ENCODE results near the gene PDIA5. TPM values are rescaled to one million over a fixed set of nuclear protein-coding genes. Genes with fewer than 3 reads are reported as not detected.

The PDIA5 gene
- total and polyA plus RNA-seq, 11 donors = 3.3 to 16.3 (median 6.4) TPM

DNA sequence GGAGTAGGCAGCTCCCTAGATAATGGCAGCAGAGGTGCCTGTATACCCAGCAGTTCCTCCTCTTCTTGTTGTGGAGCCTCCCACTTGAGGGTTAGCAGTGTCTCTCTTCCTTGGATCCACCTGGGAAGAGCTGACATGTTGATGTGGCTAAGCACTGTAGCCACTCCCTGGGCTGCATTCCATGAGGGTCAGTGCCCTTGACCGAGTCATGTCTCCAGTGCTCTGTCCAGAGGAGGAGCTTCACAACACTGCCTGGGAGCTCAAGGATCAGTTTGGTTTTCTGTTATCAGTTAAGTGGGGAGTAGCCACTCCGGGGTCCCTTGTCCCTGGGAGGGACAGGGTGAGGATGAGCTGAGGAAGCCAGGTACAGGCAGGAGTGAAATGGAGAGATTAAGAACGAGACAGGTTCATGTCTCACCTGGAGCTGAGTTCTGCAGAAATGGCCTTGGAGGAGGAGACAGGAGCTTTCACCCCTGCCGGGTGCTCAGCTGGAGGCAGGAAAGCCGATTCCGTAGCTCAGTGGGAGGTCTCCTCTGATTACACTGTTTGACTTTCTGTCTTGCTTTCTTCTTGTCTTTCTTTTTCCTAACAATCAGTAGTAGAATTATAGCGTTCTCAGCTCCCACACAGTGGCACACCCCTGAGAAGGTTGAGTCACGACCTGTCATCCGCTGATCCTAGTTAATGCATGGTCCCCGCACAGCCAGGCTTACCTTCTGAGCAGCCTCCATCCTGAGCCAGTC is 77.0 kb downstream of the PDIA5 start:
- H3K27ac ChIP-seq = no peak overlapping the region
- no peaks in the 10 kb centered on the region for H3K4me1 ChIP-seq
- ATAC-seq (peak in 1 of 4 donors; percentile 22), DNase-seq (no peak)
- H3K27me3 ChIP-seq = no peaks in the 10 kb centered on the region
- 66 to 82% (median 68%) methylated on average over 10 of the region's 10 CpGs for WGBS, 4 donors
- intact Hi-C loops (cut with DNase I) = no loop called here
- TF ChIP-seq POLR2A (IDR thresholded peaks at IDR 0.05) = no peak
- TF ChIP-seq, protein P1, sequence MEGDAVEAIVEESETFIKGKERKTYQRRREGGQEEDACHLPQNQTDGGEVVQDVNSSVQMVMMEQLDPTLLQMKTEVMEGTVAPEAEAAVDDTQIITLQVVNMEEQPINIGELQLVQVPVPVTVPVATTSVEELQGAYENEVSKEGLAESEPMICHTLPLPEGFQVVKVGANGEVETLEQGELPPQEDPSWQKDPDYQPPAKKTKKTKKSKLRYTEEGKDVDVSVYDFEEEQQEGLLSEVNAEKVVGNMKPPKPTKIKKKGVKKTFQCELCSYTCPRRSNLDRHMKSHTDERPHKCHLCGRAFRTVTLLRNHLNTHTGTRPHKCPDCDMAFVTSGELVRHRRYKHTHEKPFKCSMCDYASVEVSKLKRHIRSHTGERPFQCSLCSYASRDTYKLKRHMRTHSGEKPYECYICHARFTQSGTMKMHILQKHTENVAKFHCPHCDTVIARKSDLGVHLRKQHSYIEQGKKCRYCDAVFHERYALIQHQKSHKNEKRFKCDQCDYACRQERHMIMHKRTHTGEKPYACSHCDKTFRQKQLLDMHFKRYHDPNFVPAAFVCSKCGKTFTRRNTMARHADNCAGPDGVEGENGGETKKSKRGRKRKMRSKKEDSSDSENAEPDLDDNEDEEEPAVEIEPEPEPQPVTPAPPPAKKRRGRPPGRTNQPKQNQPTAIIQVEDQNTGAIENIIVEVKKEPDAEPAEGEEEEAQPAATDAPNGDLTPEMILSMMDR (IDR thresholded peaks at IDR 0.05) = no peak
- peaks cover 0 to 61% (median 37%) of the 10 kb centered on the region in 9 donors for H3K36me3 ChIP-seq
- no peak overlapping the region for H3K4me3 ChIP-seq
- no peaks in the 10 kb centered on the region for H3K9me3 ChIP-seq

DNA sequence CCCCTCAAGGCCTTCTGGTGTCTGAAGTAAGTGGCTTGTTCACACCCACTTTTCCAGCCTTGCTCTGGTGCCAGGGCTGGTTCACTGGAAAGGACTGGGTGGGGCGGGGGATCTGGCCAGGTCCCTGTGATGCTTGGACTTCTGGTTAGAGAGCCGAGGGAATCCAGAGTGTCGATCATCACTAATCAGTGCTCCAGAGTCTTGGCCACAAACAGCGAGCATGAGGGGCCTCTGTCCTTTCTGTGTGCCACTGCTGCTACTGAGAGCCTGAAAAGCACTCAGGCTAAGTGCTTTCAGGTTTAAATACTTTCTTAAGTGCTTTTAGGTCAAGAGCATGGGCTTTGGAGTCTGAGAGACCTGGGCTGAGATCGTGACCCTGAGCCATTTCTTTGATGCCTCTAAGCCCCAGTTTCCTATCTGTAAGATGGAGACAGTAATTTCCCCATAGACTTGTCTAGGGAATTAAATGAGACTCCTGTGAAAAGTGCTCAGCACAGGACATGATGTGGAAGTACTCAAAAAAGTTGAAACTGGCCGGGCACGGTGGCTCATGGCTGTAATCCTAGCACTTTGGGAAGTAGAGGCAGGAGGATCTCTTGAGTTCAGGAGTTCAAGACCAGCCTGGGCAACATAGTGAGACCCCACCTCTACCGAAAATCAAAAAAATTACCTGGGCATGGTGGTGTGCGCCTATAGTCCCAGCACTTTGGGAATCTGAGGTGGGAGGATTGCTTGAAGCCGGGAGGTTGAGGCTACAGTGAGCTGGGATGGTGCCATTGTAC is 81.1 kb downstream of the PDIA5 start:
- 88 to 98% (median 93%) methylated on average over 10 of the region's 10 CpGs for WGBS, 4 donors
- Histone ChIP-seq H3K4me1 (peaks cover 0 to 7% (median 0%) of the 10 kb centered on the region in 12 donors), H3K4me3 (no peak overlapping the region), H3K27ac (no peak overlapping the region), H3K9me3 (no peaks in the 10 kb centered on the region), H3K27me3 (no peaks in the 10 kb centered on the region), H3K36me3 (peaks cover 0 to 73% (median 51%) of the 10 kb centered on the region in 9 donors)
- DNase-seq (no peak), ATAC-seq (no peak)
- no peak for TF ChIP-seq POLR2A (IDR thresholded peaks at IDR 0.05)
- TF ChIP-seq, protein P1 (IDR thresholded peaks at IDR 0.05) = no peak
- intact Hi-C loops (cut with DNase I) = no loop called here

DNA sequence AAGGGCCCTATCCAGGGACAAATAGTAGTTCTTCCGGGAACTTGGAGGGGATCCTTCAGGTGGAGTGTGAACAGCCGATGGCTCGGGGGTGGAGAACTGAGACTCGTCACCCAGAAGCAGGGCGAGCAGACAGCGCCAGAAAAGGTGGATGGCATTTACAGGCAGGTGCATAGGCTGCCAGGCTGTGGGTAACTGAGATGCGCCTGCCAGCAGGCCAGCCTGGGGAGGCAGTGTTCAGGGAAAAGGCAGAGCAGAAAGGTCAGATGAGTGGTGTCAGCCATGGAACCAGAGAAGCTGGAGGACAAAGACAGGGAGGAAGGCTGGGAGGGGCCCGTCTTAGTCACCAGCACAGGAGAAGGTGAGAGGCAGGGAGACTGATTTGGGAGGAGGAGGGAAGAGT is 81.9 kb downstream of the PDIA5 start:
- Histone ChIP-seq H3K36me3 (peaks cover 0 to 80% (median 54%) of the 10 kb centered on the region in 9 donors), H3K27ac (no peak overlapping the region), H3K9me3 (no peaks in the 10 kb centered on the region), H3K27me3 (no peaks in the 10 kb centered on the region), H3K4me1 (peaks cover 0 to 8% (median 0%) of the 10 kb centered on the region in 12 donors), H3K4me3 (no peak overlapping the region)
- intact Hi-C loops (cut with DNase I) = no loop called here
- no peak for DNase-seq
- TF ChIP-seq, protein P1 (IDR thresholded peaks at IDR 0.05) = no peak
- no peak for TF ChIP-seq POLR2A (IDR thresholded peaks at IDR 0.05)
- no peak for ATAC-seq
- 94 to 99% (median 97%) methylated on average over 8 of the region's 8 CpGs for WGBS, 4 donors

DNA sequence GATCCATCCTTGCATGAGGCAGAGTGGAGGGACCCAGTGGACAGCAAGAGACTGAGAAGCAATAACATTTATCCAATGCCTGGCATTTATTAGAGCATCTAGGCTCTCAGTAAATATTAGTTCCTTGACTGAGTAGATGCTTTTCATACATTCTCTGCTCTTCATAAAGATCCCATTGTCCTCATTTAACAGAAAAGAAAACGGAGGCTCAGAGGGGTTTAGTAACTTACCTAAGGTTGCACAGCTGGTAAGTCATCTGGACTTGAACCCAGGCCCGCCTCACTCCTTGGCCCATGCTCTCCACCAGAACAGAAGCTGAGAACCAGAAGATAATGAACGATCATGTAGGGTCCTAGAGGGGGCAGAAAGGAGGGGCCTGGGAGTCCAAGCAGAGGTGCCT is 82.7 kb downstream of the PDIA5 start:
- Histone ChIP-seq H3K4me1 (peaks cover 0 to 14% (median 0%) of the 10 kb centered on the region in 12 donors), H3K36me3 (peaks cover 0 to 82% (median 54%) of the 10 kb centered on the region in 9 donors), H3K9me3 (no peaks in the 10 kb centered on the region), H3K27ac (no peak overlapping the region), H3K27me3 (no peaks in the 10 kb centered on the region), H3K4me3 (no peak overlapping the region)
- 93 to 98% (median 96%) methylated on average over 3 of the region's 3 CpGs for WGBS, 4 donors
- no peak for ATAC-seq
- intact Hi-C loops (cut with DNase I) = no loop called here
- DNase-seq = no peak
- TF ChIP-seq POLR2A (IDR thresholded peaks at IDR 0.05) = no peak
- TF ChIP-seq, protein P1 (IDR thresholded peaks at IDR 0.05) = no peak

Data from heart left ventricle (tissue), 16 donors.